ENCODE measurements around the gene LRFN3. TPM values are rescaled to one million over a fixed set of nuclear protein-coding genes. Genes with fewer than 3 reads are reported as not detected.

The LRFN3 gene
- total and polyA plus RNA-seq, 3 donors from 2014 or later = 12.7 to 31.7 (median 27.6) TPM

- Histone ChIP-seq H3K27me3 (no peaks in the 10 kb centered on the region), H3K4me1 (peaks cover 19% of the 10 kb centered on the region), H3K9me3 (no peaks in the 10 kb centered on the region), H3K27ac (peak overlapping the region; percentile 65 to 79), H3K36me3 (ENCODE audit: low read depth, missing control alignments) (no peaks in the 10 kb centered on the region), H3K4me3 (peak overlapping the region; percentile 70 to 78)
- WGBS, 2 donors = 0 to 14% methylated on average over 5 to 10 of the region's 11 CpGs
- no peak for DNase-seq
- TF ChIP-seq, protein P1, sequence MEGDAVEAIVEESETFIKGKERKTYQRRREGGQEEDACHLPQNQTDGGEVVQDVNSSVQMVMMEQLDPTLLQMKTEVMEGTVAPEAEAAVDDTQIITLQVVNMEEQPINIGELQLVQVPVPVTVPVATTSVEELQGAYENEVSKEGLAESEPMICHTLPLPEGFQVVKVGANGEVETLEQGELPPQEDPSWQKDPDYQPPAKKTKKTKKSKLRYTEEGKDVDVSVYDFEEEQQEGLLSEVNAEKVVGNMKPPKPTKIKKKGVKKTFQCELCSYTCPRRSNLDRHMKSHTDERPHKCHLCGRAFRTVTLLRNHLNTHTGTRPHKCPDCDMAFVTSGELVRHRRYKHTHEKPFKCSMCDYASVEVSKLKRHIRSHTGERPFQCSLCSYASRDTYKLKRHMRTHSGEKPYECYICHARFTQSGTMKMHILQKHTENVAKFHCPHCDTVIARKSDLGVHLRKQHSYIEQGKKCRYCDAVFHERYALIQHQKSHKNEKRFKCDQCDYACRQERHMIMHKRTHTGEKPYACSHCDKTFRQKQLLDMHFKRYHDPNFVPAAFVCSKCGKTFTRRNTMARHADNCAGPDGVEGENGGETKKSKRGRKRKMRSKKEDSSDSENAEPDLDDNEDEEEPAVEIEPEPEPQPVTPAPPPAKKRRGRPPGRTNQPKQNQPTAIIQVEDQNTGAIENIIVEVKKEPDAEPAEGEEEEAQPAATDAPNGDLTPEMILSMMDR (IDR thresholded peaks at IDR 0.05) = no peak
- no peak for TF ChIP-seq POLR2A (IDR thresholded peaks at IDR 0.05)
- intact Hi-C loops (cut with DNase I; ENCODE audit: low total_unique reads) = no loop called here
These were observed 629 bp downstream of the LRFN3 start for GRCh38 chr19:35936738-35937268.

GRCh38 chr19:35937345-35938281, 1.4 kb downstream of the LRFN3 start:
- TF ChIP-seq, protein P1 (IDR thresholded peaks at IDR 0.05) = no peak
- no peak for TF ChIP-seq POLR2A (IDR thresholded peaks at IDR 0.05)
- no peak overlapping the region for H3K27ac ChIP-seq

DNA sequence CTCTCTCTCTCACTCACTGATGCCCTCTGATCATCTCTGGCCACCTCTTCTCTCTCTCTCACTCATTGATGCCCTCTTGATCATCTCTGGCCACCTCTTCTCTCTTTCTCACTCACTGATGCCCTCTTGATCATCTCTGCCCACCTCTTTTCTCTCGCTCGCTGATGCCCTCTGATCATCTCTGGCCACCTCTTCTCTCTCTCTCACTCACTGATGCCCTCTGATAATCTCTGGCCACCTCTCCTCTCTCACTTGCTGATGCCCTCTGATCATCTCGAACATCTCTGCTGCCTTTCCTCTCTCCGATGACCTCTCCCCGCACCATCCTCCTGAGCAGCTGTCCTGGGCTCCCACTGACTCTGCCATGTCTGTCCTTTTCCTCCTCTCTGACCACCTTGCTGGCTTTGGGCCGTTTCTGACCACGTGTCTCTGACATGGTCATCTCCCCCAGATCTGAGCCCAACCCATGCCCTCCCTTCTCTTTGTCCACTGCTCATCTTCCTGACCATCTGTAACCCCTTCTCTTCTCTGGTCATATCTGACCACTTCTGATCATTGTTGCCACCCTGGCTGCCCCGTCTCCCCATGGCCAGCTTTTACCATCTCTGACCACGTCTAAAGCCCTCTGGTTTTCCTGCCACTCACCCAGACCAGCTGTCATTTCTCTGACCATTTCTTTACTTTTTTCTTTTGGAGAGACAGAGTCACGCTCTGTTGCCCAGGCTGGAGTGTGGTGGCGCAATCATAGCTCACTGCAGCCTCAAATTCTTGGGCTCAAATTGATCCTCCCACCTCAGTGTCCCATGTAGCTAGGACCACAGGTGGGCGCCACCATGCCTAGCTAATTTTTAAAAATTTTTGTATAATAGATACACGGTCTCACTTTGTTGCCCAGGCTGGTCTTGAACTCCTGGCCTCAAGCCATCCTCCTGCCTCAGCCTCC, 2.4 kb downstream of the LRFN3 start:
- H3K27ac ChIP-seq = no peak overlapping the region
- WGBS, 2 donors = 79 to 81% methylated on average over 13 of the region's 13 CpGs
- no peaks in the 10 kb centered on the region for H3K36me3 ChIP-seq (ENCODE audit: low read depth, missing control alignments)
- H3K4me1 ChIP-seq = peaks cover 19% of the 10 kb centered on the region
- H3K4me3 ChIP-seq = no peak overlapping the region
- intact Hi-C loops (cut with DNase I; ENCODE audit: low total_unique reads) = no loop called here
- DNase-seq = no peak
- H3K9me3 ChIP-seq = no peaks in the 10 kb centered on the region
- H3K27me3 ChIP-seq = no peaks in the 10 kb centered on the region
- TF ChIP-seq POLR2A (IDR thresholded peaks at IDR 0.05) = no peak
- TF ChIP-seq, protein P1 (IDR thresholded peaks at IDR 0.05) = no peak

More at GRCh38 chr19:35937345-35938281, 1.4 kb downstream of the LRFN3 start:
- Histone ChIP-seq H3K4me1 (peaks cover 19% of the 10 kb centered on the region), H3K9me3 (no peaks in the 10 kb centered on the region), H3K4me3 (no peak overlapping the region), H3K27me3 (no peaks in the 10 kb centered on the region), H3K36me3 (ENCODE audit: low read depth, missing control alignments) (no peaks in the 10 kb centered on the region)
- intact Hi-C loops (cut with DNase I; ENCODE audit: low total_unique reads) = no loop called here
- DNase-seq = no peak
- 49 to 56% methylated on average over 11 to 14 of the region's 14 CpGs for WGBS, 2 donors

GRCh38 chr19:35939307-35940077, 3.3 kb downstream of the LRFN3 start:
- no peaks in the 10 kb centered on the region for H3K9me3 ChIP-seq
- no peaks in the 10 kb centered on the region for H3K36me3 ChIP-seq (ENCODE audit: low read depth, missing control alignments)
- H3K27me3 ChIP-seq = no peaks in the 10 kb centered on the region
- WGBS, 2 donors = 93% methylated on average over 47 to 55 of the region's 55 CpGs
- intact Hi-C loops (cut with DNase I; ENCODE audit: low total_unique reads) = no loop called here
- no peak overlapping the region for H3K4me3 ChIP-seq
- no peak for TF ChIP-seq POLR2A (IDR thresholded peaks at IDR 0.05)
- TF ChIP-seq, protein P1 (IDR thresholded peaks at IDR 0.05) = no peak
- no peak overlapping the region for H3K27ac ChIP-seq
- H3K4me1 ChIP-seq = peaks cover 19% of the 10 kb centered on the region
- no peak for DNase-seq

Measured in testis (tissue), 3 donors.